Neural progenitor cell (in vitro differentiated cells): Measurements from ENCODE around the gene SDC4. TPM values are rescaled to one million over a fixed set of nuclear protein-coding genes. Genes with fewer than 3 reads are reported as not detected.
A peak's percentile ranks its signal among the peaks of the same experiment; 100 is the strongest.

ENCODE experiments used
- DNase-seq: peaks from one replicate; pipeline ENCODE4 v3.0.0-alpha.2; 2016; ENCODE audit warnings: low spot score
- H2AFZ ChIP-seq: fragments of 200-600 bp; sonication (generic); replicated peaks from 2 replicates; pipeline ENCODE4 v1.6.1; 2016; ENCODE audit warnings: antibody characterized with exemption
- H3F3A ChIP-seq: fragments of 200-600 bp; sonication (generic); 2 replicates; pipeline ENCODE4 v1.6.1; 2016; ENCODE audit warnings: antibody characterized with exemption, low read depth
- H3K27ac ChIP-seq: fragments of 200-600 bp; sonication (generic); 2 replicates; pipeline ENCODE4 v1.5.1; 2016; ENCODE audit warnings: mild to moderate bottlenecking
- H3K27me3 ChIP-seq: fragments of 200-600 bp; sonication (generic); 2 replicates; pipeline ENCODE4 v1.6.1; 2016; ENCODE audit warnings: mild to moderate bottlenecking, moderate library complexity
- H3K36me3 ChIP-seq: fragments of 200-600 bp; sonication (generic); 2 replicates; pipeline ENCODE4 v1.5.1; 2016
- H3K4me1 ChIP-seq: fragments of 200-600 bp; sonication (generic); 2 replicates; pipeline ENCODE4 v1.6.1; 2016; ENCODE audit warnings: mixed run types
- H3K4me2 ChIP-seq: fragments of 200-600 bp; sonication (generic); 2 replicates; pipeline ENCODE4 v1.6.1; 2016
- H3K4me3 ChIP-seq: fragments of 200-600 bp; sonication (generic); 2 replicates; pipeline ENCODE4 v1.5.1; 2016
- H3K79me2 ChIP-seq: fragments of 200-600 bp; sonication (generic); 2 replicates; pipeline ENCODE4 v1.6.1; 2016; ENCODE audit warnings: low read depth
- H3K9ac ChIP-seq: fragments of 200-600 bp; sonication (generic); 2 replicates; pipeline ENCODE4 v1.6.1; 2016
- H3K9me3 ChIP-seq: fragments of 200-600 bp; sonication (generic); 2 replicates; pipeline ENCODE4 v1.5.1; 2016; ENCODE audit warnings: low read depth
- H4K20me1 ChIP-seq: fragments of 200-600 bp; sonication (generic); 2 replicates; pipeline ENCODE4 v1.6.1; 2016; ENCODE audit warnings: low read depth
- H3K27ac Mint-ChIP-seq: 3 replicates; pipeline ENCODE4 v1.8.0; 2021; ENCODE audit warnings: mixed read lengths
- H3K27me3 Mint-ChIP-seq: 2 replicates; pipeline ENCODE4 v1.8.0; 2022; ENCODE audit warnings: low read depth, mild to moderate bottlenecking, inconsistent platforms, moderate library complexity, mixed read lengths; ENCODE audit not compliant: insufficient read depth
- H3K36me3 Mint-ChIP-seq: 3 replicates; pipeline ENCODE4 v1.8.0; 2021; ENCODE audit warnings: mixed read lengths
- H3K4me1 Mint-ChIP-seq: 3 replicates; pipeline ENCODE4 v1.8.0; 2021; ENCODE audit warnings: mixed read lengths
- H3K4me3 Mint-ChIP-seq: 3 replicates; pipeline ENCODE4 v1.8.0; 2021; ENCODE audit warnings: mild to moderate bottlenecking, moderate library complexity, mixed read lengths
- H3K9me3 Mint-ChIP-seq: 3 replicates; pipeline ENCODE4 v1.8.0; 2020; ENCODE audit warnings: mixed read lengths
- CTCF ChIP-seq: fragments of 200-600 bp; sonication (generic); IDR thresholded peaks from 2 replicates; pipeline ENCODE4 v1.5.1; 2017; ENCODE audit warnings: antibody characterized with exemption, mild to moderate bottlenecking
- EZH2 ChIP-seq: fragments of 200-600 bp; sonication (generic); IDR thresholded peaks from 2 replicates; pipeline ENCODE4 v1.6.1; 2017; ENCODE audit warnings: antibody characterized with exemption, mild to moderate bottlenecking, moderate library complexity
- EZH2phosphoT487 ChIP-seq: fragments of 200-600 bp; sonication (generic); IDR thresholded peaks from 2 replicates; pipeline ENCODE4 v1.6.1; 2017; ENCODE audit warnings: antibody characterized with exemption
- total RNA-seq: library from RNA; depleted of rRNA; stranded (reverse); fragments of >200 nt; gene quantifications from 2 replicates; pipeline ENCODE4 v1.2.3, GENCODE V29; 2015; ENCODE audit warnings: low replicate concordance

SDC4 gene
- total RNA-seq, 1 donor from 2014 or later = 19.3 TPM

- H3K79me2 ChIP-seq = no peaks in the 10 kb centered on the region
- Mint-ChIP-seq H3K4me1 (peaks cover 10% of the 10 kb centered on the region), H3K36me3 (peaks cover 4% of the 10 kb centered on the region), H3K27me3 (peaks cover 14% of the 10 kb centered on the region), H3K4me3 (peak within 1 kb of the TSS; percentile 28), H3K9me3 (peaks cover 3% of the 10 kb centered on the region), H3K27ac (peak within 1 kb of the TSS; percentile 7)
- H3K4me2 ChIP-seq = peak within 1 kb of the TSS; percentile 31
- H3K27ac ChIP-seq = no peak within 1 kb of the TSS
- H2AFZ ChIP-seq = peak within 1 kb of the TSS; percentile 95
- H4K20me1 ChIP-seq = no peaks in the 10 kb centered on the region
- H3K4me3 ChIP-seq = no peak within 1 kb of the TSS
- peaks cover 18% of the 10 kb centered on the region for H3K27me3 ChIP-seq
- H3K4me1 ChIP-seq = no peaks in the 10 kb centered on the region
- no peaks in the 10 kb centered on the region for H3F3A ChIP-seq
- DNase-seq = peak; percentile 69
- TF ChIP-seq EZH2 = no peak
- TF ChIP-seq CTCF = peak; percentile 94
- no peaks in the 10 kb centered on the region for H3K36me3 ChIP-seq
- no peaks in the 10 kb centered on the region for H3K9me3 ChIP-seq
- H3K9ac ChIP-seq = no peak within 1 kb of the TSS
These were observed 41.7 kb downstream of the SDC4 start, which contains the start of gene RBPJL for GRCh38 chr20:45306431-45306982. TSS of gene RBPJL (plus strand) at chr20:45306840. CDS start at chr20:45306923, 83 bp downstream.

DNA sequence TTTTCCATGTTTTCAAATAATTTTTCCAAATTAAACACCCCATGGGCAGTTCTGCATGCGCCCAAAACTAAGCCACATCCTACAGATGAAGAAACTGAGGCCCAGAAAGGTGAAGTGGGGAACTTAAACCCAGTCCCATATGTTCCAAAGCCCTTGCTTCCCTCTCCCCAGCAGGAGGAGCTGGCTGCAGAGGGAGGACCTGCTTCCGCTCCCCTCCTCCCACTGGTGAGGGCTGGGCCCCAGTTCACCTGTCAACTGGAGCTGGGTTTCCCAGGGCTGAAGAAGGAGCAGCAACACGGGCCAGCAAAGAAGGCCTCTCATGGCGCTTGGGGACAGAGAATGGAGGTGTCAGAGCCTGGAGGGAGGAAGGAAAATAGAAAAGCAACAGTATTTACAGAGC lies 43.0 kb downstream of the SDC4 start:
- Histone ChIP-seq H2AFZ (no peak overlapping the region), H4K20me1 (no peaks in the 10 kb centered on the region), H3K4me2 (no peak overlapping the region), H3F3A (no peaks in the 10 kb centered on the region), H3K36me3 (no peaks in the 10 kb centered on the region), H3K27me3 (peaks cover 8% of the 10 kb centered on the region), H3K4me3 (no peak overlapping the region), H3K4me1 (no peaks in the 10 kb centered on the region), H3K9me3 (no peaks in the 10 kb centered on the region), H3K79me2 (no peaks in the 10 kb centered on the region), H3K27ac (no peak overlapping the region), H3K9ac (no peak overlapping the region)
- H3K4me3 Mint-ChIP-seq = no peak overlapping the region
- H3K9me3 Mint-ChIP-seq = peaks cover 3% of the 10 kb centered on the region
- H3K36me3 Mint-ChIP-seq = peaks cover 4% of the 10 kb centered on the region
- H3K27ac Mint-ChIP-seq = no peak overlapping the region
- H3K4me1 Mint-ChIP-seq = peaks cover 10% of the 10 kb centered on the region
- DNase-seq = no peak
- peaks cover 12% of the 10 kb centered on the region for H3K27me3 Mint-ChIP-seq
- no peak for TF ChIP-seq CTCF
- TF ChIP-seq EZH2 = no peak
- no peak for TF ChIP-seq EZH2phosphoT487

GRCh38 chr20:45304464-45304999 lies 43.7 kb downstream of the SDC4 start:
- Histone ChIP-seq H3K27ac (no peak overlapping the region), H4K20me1 (no peaks in the 10 kb centered on the region), H3F3A (no peaks in the 10 kb centered on the region), H3K79me2 (no peaks in the 10 kb centered on the region), H3K4me3 (no peak overlapping the region), H3K36me3 (no peaks in the 10 kb centered on the region), H3K9me3 (no peaks in the 10 kb centered on the region), H3K27me3 (peaks cover 8% of the 10 kb centered on the region), H3K4me1 (no peaks in the 10 kb centered on the region), H2AFZ (no peak overlapping the region), H3K4me2 (no peak overlapping the region), H3K9ac (no peak overlapping the region)
- no peak for DNase-seq
- H3K27me3 Mint-ChIP-seq = peaks cover 12% of the 10 kb centered on the region
- peaks cover 3% of the 10 kb centered on the region for H3K9me3 Mint-ChIP-seq
- H3K36me3 Mint-ChIP-seq = peaks cover 4% of the 10 kb centered on the region
- no peak overlapping the region for H3K4me3 Mint-ChIP-seq
- no peak for TF ChIP-seq EZH2phosphoT487
- TF ChIP-seq EZH2 = no peak
- TF ChIP-seq CTCF = no peak
- H3K27ac Mint-ChIP-seq = no peak overlapping the region
- peaks cover 10% of the 10 kb centered on the region for H3K4me1 Mint-ChIP-seq
